Endothelial cell of umbilical vein (primary cell): ENCODE measurements around the gene KDM4C. TPM values are rescaled to one million over a fixed set of nuclear protein-coding genes. Genes with fewer than 3 reads are reported as not detected.

Experiments
- BruUV-seq: library from RNA; stranded (reverse); fragments of 400-500 nt; replicated peaks from 2 replicates; lab custom pipeline; 2021; lab: Mats Ljungman, UMichigan
- CTCF ChIA-PET: fragments of 300-600, 350-600 bp; sonication (Branson Sonifier 250); formaldehyde crosslinking; loops from one replicate; lab custom pipeline; 2021; ENCODE audit warnings: antibody characterized with exemption, inconsistent platforms; lab: Charles Lee
- POLR2A ChIA-PET: fragments of 300-600, 350-600 bp; sonication (Branson Sonifier 250); formaldehyde crosslinking; loops from one replicate; lab custom pipeline; 2021; ENCODE audit warnings: antibody characterized with exemption, inconsistent platforms; lab: Charles Lee
- DNase-seq: peaks from one replicate; pipeline ENCODE4 v3.0.0-alpha.2; 2011; ENCODE audit warnings: low read depth, low spot score
- FAIRE-seq: peaks from 2 replicates; lab custom pipeline; 2011; peaks lifted over from hg19 to GRCh38; lab: Jason Lieb, UNC
- H2AFZ ChIP-seq: 2 replicates; pipeline ENCODE4 v1.6.0; 2012; ENCODE audit warnings: low read depth, low read length, control low read depth, inconsistent platforms
- H3K27ac ChIP-seq: 2 replicates; pipeline ENCODE4 v1.5.1; 2011; ENCODE audit warnings: low read depth, mild to moderate bottlenecking, control low read depth, low read length, moderate library complexity; ENCODE audit not compliant: insufficient read depth
- H3K27me3 ChIP-seq, 2 experiments: 2 replicates each; pipeline versions ENCODE4 v1.6.0 to v1.6.1; 2011; ENCODE audit warnings: low read length in 2 of 2, mixed read lengths in 1 of 2; ENCODE audit not compliant: control insufficient read depth in 2 of 2, insufficient read depth in 2 of 2
- H3K36me3 ChIP-seq, 2 experiments: 2 replicates in 1 of 2; 3 replicates in 1 of 2; pipeline ENCODE4 v1.5.1; 2011; ENCODE audit warnings: low read length in 2 of 2, mild to moderate bottlenecking in 1 of 2, moderate library complexity in 1 of 2; ENCODE audit not compliant: control insufficient read depth in 2 of 2, insufficient read depth in 2 of 2; ENCODE audit errors: extremely low read depth in 1 of 2
- H3K4me1 ChIP-seq: 3 replicates; pipeline ENCODE4 v1.5.1; 2011; ENCODE audit warnings: mild to moderate bottlenecking, low read length; ENCODE audit not compliant: control insufficient read depth, insufficient read depth; ENCODE audit errors: extremely low read depth
- H3K4me2 ChIP-seq: 2 replicates; pipeline ENCODE4 v1.6.1; 2011; ENCODE audit warnings: low read length, control low read depth, mixed read lengths; ENCODE audit not compliant: insufficient read depth
- H3K4me3 ChIP-seq, 3 experiments: fragments of 200-600 bp in 1 of 3; sonication (generic), shearing (Covaris generic) in 1 of 3; replicated peaks in 1 of 3; 2 replicates each; pipeline ENCODE4 v1.5.1; 2011 to 2016; ENCODE audit warnings: control low read depth in 3 of 3, low read length in 3 of 3, mild to moderate bottlenecking in 2 of 3, inconsistent platforms in 1 of 3, low read depth in 1 of 3, moderate library complexity in 1 of 3; ENCODE audit not compliant: insufficient read depth in 1 of 3
- H3K79me2 ChIP-seq: 2 replicates; pipeline ENCODE4 v1.6.0; 2012; ENCODE audit warnings: low read length, inconsistent platforms; ENCODE audit not compliant: control insufficient read depth, insufficient read depth
- H3K9ac ChIP-seq: replicated peaks from 2 replicates; pipeline ENCODE3; 2011; ENCODE audit warnings: low read length, control low read depth; ENCODE audit not compliant: insufficient read depth; ENCODE audit errors: extremely low read depth
- H3K9me1 ChIP-seq: replicated peaks from 3 replicates; pipeline ENCODE4 v1.6.0; 2011; ENCODE audit warnings: mild to moderate bottlenecking, low read length; ENCODE audit not compliant: control insufficient read depth, insufficient read depth; ENCODE audit errors: extremely low read depth
- H3K9me3 ChIP-seq: replicated peaks from 2 replicates; pipeline ENCODE4 v1.5.1; 2012; ENCODE audit warnings: low read length, inconsistent platforms; ENCODE audit not compliant: control insufficient read depth, insufficient read depth
- H4K20me1 ChIP-seq: replicated peaks from 2 replicates; pipeline ENCODE3; 2011; ENCODE audit warnings: mild to moderate bottlenecking, low read length; ENCODE audit not compliant: control insufficient read depth, insufficient read depth; ENCODE audit errors: extremely low read depth
- EZH2 ChIP-seq: IDR thresholded peaks from 2 replicates; pipeline ENCODE4 v1.6.1; 2012; ENCODE audit warnings: borderline replicate concordance, low read depth, mild to moderate bottlenecking, moderate library complexity, low read length, inconsistent platforms; ENCODE audit not compliant: severe bottlenecking
- FOS ChIP-seq: IDR thresholded peaks from 2 replicates; pipeline ENCODE4 v1.6.1; 2011; ENCODE audit warnings: mild to moderate bottlenecking, low read length, moderate library complexity, borderline replicate concordance; ENCODE audit not compliant: insufficient read depth
- GATA2 ChIP-seq: IDR thresholded peaks from 2 replicates; pipeline ENCODE4 v1.7.0; 2011; ENCODE audit warnings: low read depth, mild to moderate bottlenecking, moderate library complexity, mixed read lengths, low read length; ENCODE audit not compliant: insufficient read length, insufficient read depth
- JUN ChIP-seq: IDR thresholded peaks from 2 replicates; pipeline ENCODE4 v1.6.1; 2011; ENCODE audit warnings: borderline replicate concordance, low read depth; ENCODE audit not compliant: insufficient read length, insufficient read depth
- MYC ChIP-seq: IDR thresholded peaks from one replicate; pipeline ENCODE4 v1.6.1; 2011; ENCODE audit warnings: mild to moderate bottlenecking, low read depth, low read length
- POLR2A ChIP-seq: IDR thresholded peaks from 2 replicates; pipeline ENCODE4 v1.6.1; 2012; ENCODE audit warnings: low read depth, mild to moderate bottlenecking, control low read depth, low read length
- POLR2AphosphoS5 ChIP-seq: IDR thresholded peaks from 2 replicates; pipeline ENCODE4 v1.6.1; 2012; ENCODE audit warnings: low read depth, mild to moderate bottlenecking, control low read depth, low read length, moderate library complexity; ENCODE audit not compliant: insufficient read depth
- dilution Hi-C: fragments of 300-500 bp; cut with MboI; formaldehyde crosslinking; loops from one replicate; pipeline ENCODE4 v1.15.0; 2019; ENCODE audit warnings: low sequenced_read_pairs; ENCODE audit not compliant: extremely low pct_ligation_motif_present
- intact Hi-C: fragments of 100-400 bp; cut with micrococcal nuclease; formaldehyde crosslinking; loops from one replicate; pipeline ENCODE4 v1.10.0; 2022
- polyA plus RNA-seq, 4 experiments: library from polyadenylated mRNA; depleted of rRNA in 3 of 4; stranded (reverse) in 3 of 4; unstranded in 1 of 4; fragments of >200 nt; gene quantifications; 2 replicates each; pipeline versions ENCODE4 v1.2.1 to v1.2.3, GENCODE V29; 2011 to 2012; ENCODE audit warnings: missing spikeins in 1 of 4
- total RNA-seq: library from RNA; stranded (reverse); gene quantifications from 2 replicates; pipeline ENCODE4 v1.2.3, GENCODE V29; 2021
- TF ChIP-seq, protein P1 (sequence below): IDR thresholded peaks from 2 replicates; pipeline ENCODE4 v1.6.1; 2011; ENCODE audit not compliant: insufficient read depth, insufficient read length
- TF ChIP-seq, protein P2 (sequence below), 2 donors: IDR thresholded peaks; 1 replicate in 1 of 2; 2 replicates in 1 of 2; pipeline ENCODE4 v1.5.1; 2011; ENCODE audit warnings: low read length in 2 of 2, mild to moderate bottlenecking in 2 of 2, moderate library complexity in 2 of 2, control low read depth in 1 of 2, inconsistent platforms in 1 of 2, low read depth in 1 of 2; ENCODE audit not compliant: insufficient read depth in 1 of 2; ENCODE audit errors: extremely low read depth in 1 of 2

The KDM4C gene
- total and polyA plus RNA-seq, 2 donors (not counting 3 experiments of a cell fraction or from before 2014, with no cell fraction given): 5.4 to 15.0 TPM

DNA sequence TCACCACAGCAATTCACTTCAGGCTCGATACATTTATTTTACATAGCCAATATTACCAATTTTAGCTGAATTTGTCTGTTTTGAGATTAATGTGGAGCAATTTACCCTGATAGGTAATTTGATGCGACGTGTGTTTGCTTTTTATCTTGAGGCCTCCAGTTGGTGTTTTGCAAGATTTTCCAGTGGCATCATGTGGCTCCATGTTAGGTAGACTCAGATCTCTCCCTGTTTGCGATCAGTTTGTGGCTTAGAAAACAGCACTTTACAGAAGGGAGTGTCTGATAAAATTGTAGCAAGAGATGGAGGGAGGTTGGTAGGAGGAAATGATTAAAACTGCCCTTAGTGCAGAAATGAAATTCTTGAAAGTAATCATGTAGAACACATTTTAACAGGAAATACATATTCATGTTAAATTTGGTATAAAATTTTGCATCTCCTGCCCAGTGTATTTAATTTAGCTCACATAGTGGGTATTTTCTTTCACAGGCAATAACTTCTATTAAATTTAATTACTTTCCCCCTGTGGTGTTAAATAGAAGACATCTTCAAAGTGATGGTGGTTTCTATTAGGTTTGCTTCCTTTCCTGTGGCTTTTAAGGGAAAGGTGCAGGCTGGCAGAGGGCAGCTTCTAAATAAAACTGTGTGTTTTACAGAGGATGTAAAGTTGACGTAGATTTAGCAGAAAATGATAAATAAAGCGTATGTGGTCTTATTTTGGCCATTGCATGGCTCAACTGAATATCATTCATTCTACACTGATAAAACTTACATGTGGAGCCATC is 135.8 kb downstream of the KDM4C start:
- intact Hi-C loops: no loop called here
- Histone ChIP-seq H3K4me3 (no peak overlapping the region), H3K4me2 (no peak overlapping the region), H2AFZ (no peak overlapping the region), H3K36me3 (no peaks in the 10 kb centered on the region), H3K9me1 (no peaks in the 10 kb centered on the region), H3K27ac (no peak overlapping the region), H3K9me3 (no peaks in the 10 kb centered on the region), H3K79me2 (no peaks in the 10 kb centered on the region), H4K20me1 (no peaks in the 10 kb centered on the region), H3K9ac (no peak overlapping the region), H3K4me1 (no peaks in the 10 kb centered on the region), H3K27me3 (no peaks in the 10 kb centered on the region)
- DNase-seq (no peak), FAIRE-seq (no peak)
- ChIA-PET CTCF (no interaction called here), POLR2A (no interaction called here)
- TF ChIP-seq JUN: no peak
- no peak for TF ChIP-seq FOS
- BruUV-seq: no TSS peak
- dilution Hi-C loops: no loop called here

DNA sequence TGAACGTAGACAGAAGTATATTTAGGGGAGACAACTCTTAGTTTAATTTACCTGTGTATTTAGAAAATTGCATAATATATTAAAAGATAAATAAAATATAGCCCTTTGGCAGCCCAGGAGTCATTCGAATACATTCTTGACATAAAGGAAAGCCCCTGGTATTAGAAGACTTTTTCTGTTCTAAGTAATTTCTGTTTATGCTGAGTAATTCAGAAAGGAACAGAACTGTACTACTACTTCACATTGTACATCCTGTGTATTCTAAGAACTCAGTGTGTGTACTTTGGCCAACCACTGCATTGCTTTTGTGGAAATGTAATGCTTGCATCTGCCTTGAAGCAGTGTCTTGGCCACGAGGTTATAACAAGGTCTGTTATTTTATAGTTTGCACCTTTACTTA is 136.4 kb downstream of the KDM4C start:
- H3K36me3 ChIP-seq: no peaks in the 10 kb centered on the region
- no peaks in the 10 kb centered on the region for H4K20me1 ChIP-seq
- H3K9ac ChIP-seq: no peak overlapping the region
- H3K9me3 ChIP-seq: no peaks in the 10 kb centered on the region
- FAIRE-seq: no peak
- TF ChIP-seq, protein P1, sequence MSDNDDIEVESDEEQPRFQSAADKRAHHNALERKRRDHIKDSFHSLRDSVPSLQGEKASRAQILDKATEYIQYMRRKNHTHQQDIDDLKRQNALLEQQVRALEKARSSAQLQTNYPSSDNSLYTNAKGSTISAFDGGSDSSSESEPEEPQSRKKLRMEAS: no peak
- TF ChIP-seq, protein P2, sequence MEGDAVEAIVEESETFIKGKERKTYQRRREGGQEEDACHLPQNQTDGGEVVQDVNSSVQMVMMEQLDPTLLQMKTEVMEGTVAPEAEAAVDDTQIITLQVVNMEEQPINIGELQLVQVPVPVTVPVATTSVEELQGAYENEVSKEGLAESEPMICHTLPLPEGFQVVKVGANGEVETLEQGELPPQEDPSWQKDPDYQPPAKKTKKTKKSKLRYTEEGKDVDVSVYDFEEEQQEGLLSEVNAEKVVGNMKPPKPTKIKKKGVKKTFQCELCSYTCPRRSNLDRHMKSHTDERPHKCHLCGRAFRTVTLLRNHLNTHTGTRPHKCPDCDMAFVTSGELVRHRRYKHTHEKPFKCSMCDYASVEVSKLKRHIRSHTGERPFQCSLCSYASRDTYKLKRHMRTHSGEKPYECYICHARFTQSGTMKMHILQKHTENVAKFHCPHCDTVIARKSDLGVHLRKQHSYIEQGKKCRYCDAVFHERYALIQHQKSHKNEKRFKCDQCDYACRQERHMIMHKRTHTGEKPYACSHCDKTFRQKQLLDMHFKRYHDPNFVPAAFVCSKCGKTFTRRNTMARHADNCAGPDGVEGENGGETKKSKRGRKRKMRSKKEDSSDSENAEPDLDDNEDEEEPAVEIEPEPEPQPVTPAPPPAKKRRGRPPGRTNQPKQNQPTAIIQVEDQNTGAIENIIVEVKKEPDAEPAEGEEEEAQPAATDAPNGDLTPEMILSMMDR (IDR thresholded peaks at IDR 0.05; ENCODE audit: extremely low read depth in 1 of 2, insufficient read depth in 1 of 2, low read depth in 1 of 2, low read length in 2 of 2): no peak
- no peak for TF ChIP-seq GATA2
- no peak for TF ChIP-seq MYC
- no peak for TF ChIP-seq EZH2
- TF ChIP-seq FOS: no peak
- no peak for TF ChIP-seq JUN
- TF ChIP-seq POLR2A: no peak
- no peak for TF ChIP-seq POLR2AphosphoS5
- dilution Hi-C loops: no loop called here
- CTCF ChIA-PET: no interaction called here
- H3K4me3 ChIP-seq: no peak overlapping the region
- no peak overlapping the region for H3K27ac ChIP-seq
- H3K79me2 ChIP-seq: no peaks in the 10 kb centered on the region
- DNase-seq: no peak
- H3K4me1 ChIP-seq: no peaks in the 10 kb centered on the region
- no peaks in the 10 kb centered on the region for H3K9me1 ChIP-seq
- H3K4me2 ChIP-seq: no peak overlapping the region
- BruUV-seq: no TSS peak
- intact Hi-C loops: no loop called here
- POLR2A ChIA-PET: no interaction called here
- no peaks in the 10 kb centered on the region for H3K27me3 ChIP-seq
- H2AFZ ChIP-seq: no peak overlapping the region
